IMR-90 (cell line): ENCODE measurements around the gene LIPK. TPM values are rescaled to one million over a fixed set of nuclear protein-coding genes. Genes with fewer than 3 reads are reported as not detected.
A peak's percentile ranks its signal among the peaks of the same experiment; 100 is the strongest.

ENCODE experiments used
- ATAC-seq: fragments of 200-7000 bp; cut with Tn5 transposase; 2 replicates; pipeline ENCODE4 v1.9.1; 2020; ENCODE audit warnings: low read depth, mild to moderate bottlenecking, moderate library complexity
- BruUV-seq: library from RNA; stranded (reverse); fragments of 400-500 nt; replicated peaks from 2 replicates; lab custom pipeline; 2021; lab: Mats Ljungman, UMichigan
- CTCF ChIA-PET: fragments of 300-600 bp; formaldehyde crosslinking; extraction: SDS; loops from one replicate; lab custom pipeline; 2021; ENCODE audit warnings: antibody characterized with exemption; lab: Yijun Ruan, JAX
- POLR2A ChIA-PET: fragments of 300-600 bp; sonication (Branson Sonifier 250); formaldehyde crosslinking; loops from one replicate; lab custom pipeline; 2022; ENCODE audit warnings: antibody characterized with exemption; ENCODE audit not compliant: unreplicated experiment; lab: Charles Lee
- DNase-seq: peaks from one replicate; pipeline ENCODE4 v3.0.0; 2013
- H2AFZ ChIP-seq: replicated peaks from 2 replicates; pipeline ENCODE3; 2013; ENCODE audit warnings: low read length, mild to moderate bottlenecking; ENCODE audit not compliant: poor library complexity
- H2AK5ac ChIP-seq: 2 replicates; pipeline ENCODE4 v1.6.1; 2013; ENCODE audit warnings: low read depth, low read length, inconsistent platforms
- H2AK9ac ChIP-seq: replicated peaks from 2 replicates; pipeline ENCODE3; 2013; ENCODE audit warnings: mild to moderate bottlenecking, low read depth, low read length, moderate library complexity; ENCODE audit not compliant: poor library complexity
- H2BK120ac ChIP-seq: 2 replicates; pipeline ENCODE4 v1.6.1; 2013; ENCODE audit warnings: low read depth, low read length, inconsistent platforms
- H2BK15ac ChIP-seq: 3 replicates; pipeline ENCODE4 v1.6.1; 2013; ENCODE audit warnings: low read depth, low read length, inconsistent platforms
- H2BK20ac ChIP-seq: 2 replicates; pipeline ENCODE4 v1.6.1; 2013; ENCODE audit warnings: low read depth, mild to moderate bottlenecking, inconsistent platforms, low read length, moderate library complexity
- H2BK5ac ChIP-seq: 2 replicates; pipeline ENCODE4 v1.6.1; 2013; ENCODE audit warnings: mild to moderate bottlenecking, low read depth, low read length, inconsistent platforms; ENCODE audit not compliant: poor library complexity, severe bottlenecking
- H3K14ac ChIP-seq: replicated peaks from 2 replicates; pipeline ENCODE4 v1.6.1; 2013; ENCODE audit warnings: low read depth, low read length, inconsistent platforms
- H3K18ac ChIP-seq: 2 replicates; pipeline ENCODE4 v1.6.1; 2013; ENCODE audit warnings: low read depth, low read length, control low read depth
- H3K23ac ChIP-seq: 2 replicates; pipeline ENCODE4 v1.6.1; 2013; ENCODE audit warnings: low read depth, low read length, inconsistent platforms
- H3K27ac ChIP-seq: 2 replicates; pipeline ENCODE4 v1.5.1; 2013; ENCODE audit warnings: mild to moderate bottlenecking, control low read depth, low read length; ENCODE audit not compliant: insufficient read depth
- H3K27me3 ChIP-seq: 2 replicates; pipeline ENCODE4 v1.6.1; 2013; ENCODE audit warnings: low read length; ENCODE audit not compliant: control insufficient read depth, insufficient read depth
- H3K36me3 ChIP-seq: 2 replicates; pipeline ENCODE4 v1.6.1; 2013; ENCODE audit warnings: low read length, mixed read lengths; ENCODE audit not compliant: control insufficient read depth, insufficient read depth
- H3K4ac ChIP-seq: 2 replicates; pipeline ENCODE4 v1.6.1; 2013; ENCODE audit warnings: low read depth, low read length, inconsistent platforms
- H3K4me1 ChIP-seq: 2 replicates; pipeline ENCODE4 v1.6.1; 2013; ENCODE audit warnings: low read length, mixed read lengths; ENCODE audit not compliant: control insufficient read depth, insufficient read depth
- H3K4me2 ChIP-seq: 2 replicates; pipeline ENCODE4 v1.6.1; 2013; ENCODE audit warnings: low read depth, mild to moderate bottlenecking, control low read depth, low read length, moderate library complexity
- H3K4me3 ChIP-seq: 2 replicates; pipeline ENCODE4 v1.5.1; 2013; ENCODE audit warnings: low read depth, mild to moderate bottlenecking, control low read depth, low read length, moderate library complexity; ENCODE audit not compliant: insufficient read depth
- H3K56ac ChIP-seq: 2 replicates; pipeline ENCODE4 v1.6.1; 2013; ENCODE audit warnings: low read length, inconsistent platforms; ENCODE audit not compliant: insufficient read depth; ENCODE audit errors: extremely low read depth
- H3K79me1 ChIP-seq, 2 experiments: 2 replicates each; pipeline ENCODE4 v1.6.1; 2013; ENCODE audit warnings: low read length in 2 of 2, inconsistent platforms in 1 of 2, low read depth in 1 of 2
- H3K9ac ChIP-seq: 2 replicates; pipeline ENCODE4 v1.6.1; 2013; ENCODE audit warnings: low read depth, low read length, control low read depth
- H3K9me1 ChIP-seq: 2 replicates; pipeline ENCODE4 v1.6.1; 2013; ENCODE audit warnings: low read length, inconsistent platforms; ENCODE audit not compliant: insufficient read depth
- H3K9me3 ChIP-seq: 2 replicates; pipeline ENCODE4 v1.6.1; 2013; ENCODE audit warnings: low read length; ENCODE audit not compliant: control insufficient read depth, insufficient read depth
- H4K20me1 ChIP-seq: 2 replicates; pipeline ENCODE4 v1.6.1; 2013; ENCODE audit warnings: low read length, inconsistent platforms; ENCODE audit not compliant: insufficient read depth
- H4K5ac ChIP-seq: 2 replicates; pipeline ENCODE4 v1.6.1; 2013; ENCODE audit warnings: mild to moderate bottlenecking, low read depth, low read length, control low read depth
- H4K8ac ChIP-seq, 2 experiments: 2 replicates each; pipeline ENCODE4 v1.6.1; 2013; ENCODE audit warnings: low read depth in 2 of 2, low read length in 2 of 2, control low read depth in 1 of 2, inconsistent platforms in 1 of 2
- H4K91ac ChIP-seq: 2 replicates; pipeline ENCODE4 v1.6.1; 2013; ENCODE audit warnings: low read depth, low read length, inconsistent platforms; ENCODE audit not compliant: insufficient read depth
- BHLHE40 ChIP-seq: fragments of 150-350 bp; IDR thresholded peaks from 2 replicates; pipeline ENCODE4 v1.6.1; 2016; ENCODE audit warnings: mild to moderate bottlenecking, low read depth, low read length
- CEBPB ChIP-seq: IDR thresholded peaks from 2 replicates; pipeline ENCODE4 v1.6.1; 2012; ENCODE audit warnings: low read depth, low read length, improper control_type of control experiment
- CHD1 ChIP-seq: IDR thresholded peaks from 2 replicates; pipeline ENCODE4 v1.6.1; 2012; ENCODE audit warnings: low read depth, low read length, improper control_type of control experiment
- FOS ChIP-seq: fragments of 150-350 bp; IDR thresholded peaks from 2 replicates; pipeline ENCODE4 v1.6.1; 2016; ENCODE audit warnings: low read depth, low read length
- MAFK ChIP-seq: IDR thresholded peaks from 2 replicates; pipeline ENCODE4 v1.6.1; 2012; ENCODE audit warnings: low read depth, low read length, improper control_type of control experiment
- MAZ ChIP-seq: IDR thresholded peaks from 2 replicates; pipeline ENCODE4 v1.6.1; 2012; ENCODE audit warnings: low read depth, mild to moderate bottlenecking, low read length, improper control_type of control experiment, moderate library complexity, borderline replicate concordance
- MXI1 ChIP-seq: IDR thresholded peaks from 2 replicates; pipeline ENCODE4 v1.6.1; 2012; ENCODE audit warnings: low read depth, mild to moderate bottlenecking, low read length, moderate library complexity, borderline replicate concordance
- NFE2L2 ChIP-seq: fragments of 150-350 bp; IDR thresholded peaks from 2 replicates; pipeline ENCODE4 v1.6.1; 2016; ENCODE audit warnings: low read depth, mild to moderate bottlenecking, low read length
- POLR2A ChIP-seq: IDR thresholded peaks from 2 replicates; pipeline ENCODE4 v1.6.1; 2012; ENCODE audit warnings: mild to moderate bottlenecking, low read depth, low read length
- RAD21 ChIP-seq: IDR thresholded peaks from 2 replicates; pipeline ENCODE4 v1.6.1; 2012; ENCODE audit warnings: low read length, improper control_type of control experiment
- RCOR1 ChIP-seq: IDR thresholded peaks from 2 replicates; pipeline ENCODE4 v1.6.1; 2012; ENCODE audit warnings: mild to moderate bottlenecking, low read length, improper control_type of control experiment; ENCODE audit not compliant: insufficient replicate concordance
- RFX5 ChIP-seq: IDR thresholded peaks from 2 replicates; pipeline ENCODE4 v1.8.0; 2012; ENCODE audit warnings: low read depth, mild to moderate bottlenecking, low read length, moderate library complexity
- SMC3 ChIP-seq: fragments of 150-350 bp; IDR thresholded peaks from 2 replicates; pipeline ENCODE4 v1.6.1; 2016; ENCODE audit warnings: low read depth, mild to moderate bottlenecking, antibody characterized with exemption, low read length, moderate library complexity
- WGBS, 2 experiments: methylation state at CpG; one replicate each; pipeline versions ENCODE4 v1.1.5 to v1.1.7; 2013; ENCODE audit warnings: missing lambda C conversion rate in 2 of 2; ENCODE audit not compliant: insufficient read length in 1 of 2; ENCODE audit errors: extremely low coverage in 2 of 2; 5-methylcytosine and 5-hydroxymethylcytosine counted together
- dilution Hi-C: fragments of 300-500 bp; cut with HindIII; formaldehyde crosslinking; loops from one replicate; pipeline ENCODE4 v1.14.3; 2018; ENCODE audit warnings: low sequenced_read_pairs; ENCODE audit not compliant: unreplicated experiment
- in situ Hi-C: fragments of 300-500 bp; cut with MboI; formaldehyde crosslinking; loops from 3 replicates; pipeline ENCODE4 v1.14.3; 2019; ENCODE audit warnings: low sequenced_read_pairs, inconsistent platforms, mixed read lengths
- intact Hi-C: fragments of 100-400 bp; cut with micrococcal nuclease; formaldehyde crosslinking; loops from 2 replicates; pipeline ENCODE4 v1.10.0; 2022
- polyA plus RNA-seq, 3 experiments: library from polyadenylated mRNA; depleted of rRNA; stranded (reverse); fragments of >200 nt; gene quantifications; 2 replicates each; pipeline ENCODE4 v1.2.3, GENCODE V29; 2012; ENCODE audit warnings: low replicate concordance in 1 of 3
- total RNA-seq: library from RNA; depleted of rRNA; stranded (reverse); fragments of >200 nt; gene quantifications from 2 replicates; pipeline ENCODE4 v1.2.3, GENCODE V29; 2012
- TF ChIP-seq, protein P1 (sequence below): fragments of 150-350 bp; IDR thresholded peaks from 2 replicates; pipeline ENCODE4 v1.6.1; 2016; ENCODE audit warnings: low read depth, mild to moderate bottlenecking, low read length, moderate library complexity, borderline replicate concordance
- TF ChIP-seq, protein P2 (sequence below): conservative IDR thresholded peaks from 2 replicates; pipeline ENCODE4 v1.5.1; 2012; ENCODE audit warnings: mild to moderate bottlenecking, low read depth, low read length, improper control_type of control experiment
- TF ChIP-seq, protein P3 (sequence below): fragments of 150-350 bp; IDR thresholded peaks from 2 replicates; pipeline ENCODE4 v1.6.1; 2017; ENCODE audit warnings: mild to moderate bottlenecking, antibody characterized with exemption, low read length, low read depth

The LIPK gene
- total and polyA plus RNA-seq, 2 of the 4 experiments (the other 2 are of a cell fraction), result not detected

DNA sequence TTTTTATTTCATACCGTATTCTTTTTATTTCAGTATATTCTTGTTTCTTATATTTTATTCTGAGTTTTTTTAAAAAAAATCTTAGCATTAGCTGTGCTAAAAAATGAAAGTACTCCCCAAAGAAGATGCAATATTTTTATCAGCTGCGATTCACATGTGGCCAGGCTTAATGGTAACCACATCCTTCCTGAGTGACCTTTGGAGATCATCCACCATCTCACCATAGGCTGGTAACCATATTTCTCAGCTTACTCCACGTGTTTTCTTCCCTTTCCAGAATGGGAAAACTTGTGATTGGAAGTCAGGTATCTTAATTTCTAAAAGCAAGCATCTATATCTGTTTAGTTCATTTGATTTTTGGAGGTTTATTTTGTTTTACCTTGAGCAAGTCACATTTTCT lies 77.7 kb downstream of the LIPK start:
- CTCF ChIA-PET, result no interaction called here
- no peak overlapping the region for H3K9ac ChIP-seq
- H3K9me1 ChIP-seq, result no peaks in the 10 kb centered on the region
- H2BK15ac ChIP-seq, result no peak overlapping the region
- no peak overlapping the region for H4K8ac ChIP-seq
- in situ Hi-C loops (no loop called here), intact Hi-C loops (loop anchor here (5.0 kb wide), 1 partner anchor 76 kb away; the partner anchor contains the start of gene LIPK), dilution Hi-C loops (no loop called here)
- H4K91ac ChIP-seq, result no peak overlapping the region
- no peak overlapping the region for H2AFZ ChIP-seq
- H2AK9ac ChIP-seq, result no peak overlapping the region
- BruUV-seq, result no TSS peak
- H3K4me2 ChIP-seq, result no peak overlapping the region
- no peaks in the 10 kb centered on the region for H4K20me1 ChIP-seq
- no peak overlapping the region for H3K4ac ChIP-seq
- TF ChIP-seq MAZ, result no peak
- no peak for TF ChIP-seq NFE2L2
- TF ChIP-seq CEBPB, result no peak
- TF ChIP-seq FOS, result no peak
- no peak for TF ChIP-seq BHLHE40
- TF ChIP-seq MXI1, result no peak
- TF ChIP-seq RCOR1, result no peak
- TF ChIP-seq, protein P1, sequence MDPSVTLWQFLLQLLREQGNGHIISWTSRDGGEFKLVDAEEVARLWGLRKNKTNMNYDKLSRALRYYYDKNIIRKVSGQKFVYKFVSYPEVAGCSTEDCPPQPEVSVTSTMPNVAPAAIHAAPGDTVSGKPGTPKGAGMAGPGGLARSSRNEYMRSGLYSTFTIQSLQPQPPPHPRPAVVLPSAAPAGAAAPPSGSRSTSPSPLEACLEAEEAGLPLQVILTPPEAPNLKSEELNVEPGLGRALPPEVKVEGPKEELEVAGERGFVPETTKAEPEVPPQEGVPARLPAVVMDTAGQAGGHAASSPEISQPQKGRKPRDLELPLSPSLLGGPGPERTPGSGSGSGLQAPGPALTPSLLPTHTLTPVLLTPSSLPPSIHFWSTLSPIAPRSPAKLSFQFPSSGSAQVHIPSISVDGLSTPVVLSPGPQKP, result no peak
- TF ChIP-seq POLR2A, result no peak
- TF ChIP-seq RFX5, result no peak
- no peak for TF ChIP-seq SMC3
- TF ChIP-seq, protein P2, sequence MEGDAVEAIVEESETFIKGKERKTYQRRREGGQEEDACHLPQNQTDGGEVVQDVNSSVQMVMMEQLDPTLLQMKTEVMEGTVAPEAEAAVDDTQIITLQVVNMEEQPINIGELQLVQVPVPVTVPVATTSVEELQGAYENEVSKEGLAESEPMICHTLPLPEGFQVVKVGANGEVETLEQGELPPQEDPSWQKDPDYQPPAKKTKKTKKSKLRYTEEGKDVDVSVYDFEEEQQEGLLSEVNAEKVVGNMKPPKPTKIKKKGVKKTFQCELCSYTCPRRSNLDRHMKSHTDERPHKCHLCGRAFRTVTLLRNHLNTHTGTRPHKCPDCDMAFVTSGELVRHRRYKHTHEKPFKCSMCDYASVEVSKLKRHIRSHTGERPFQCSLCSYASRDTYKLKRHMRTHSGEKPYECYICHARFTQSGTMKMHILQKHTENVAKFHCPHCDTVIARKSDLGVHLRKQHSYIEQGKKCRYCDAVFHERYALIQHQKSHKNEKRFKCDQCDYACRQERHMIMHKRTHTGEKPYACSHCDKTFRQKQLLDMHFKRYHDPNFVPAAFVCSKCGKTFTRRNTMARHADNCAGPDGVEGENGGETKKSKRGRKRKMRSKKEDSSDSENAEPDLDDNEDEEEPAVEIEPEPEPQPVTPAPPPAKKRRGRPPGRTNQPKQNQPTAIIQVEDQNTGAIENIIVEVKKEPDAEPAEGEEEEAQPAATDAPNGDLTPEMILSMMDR, result no peak
- no peak for TF ChIP-seq CHD1
- TF ChIP-seq MAFK, result no peak
- TF ChIP-seq, protein P3, sequence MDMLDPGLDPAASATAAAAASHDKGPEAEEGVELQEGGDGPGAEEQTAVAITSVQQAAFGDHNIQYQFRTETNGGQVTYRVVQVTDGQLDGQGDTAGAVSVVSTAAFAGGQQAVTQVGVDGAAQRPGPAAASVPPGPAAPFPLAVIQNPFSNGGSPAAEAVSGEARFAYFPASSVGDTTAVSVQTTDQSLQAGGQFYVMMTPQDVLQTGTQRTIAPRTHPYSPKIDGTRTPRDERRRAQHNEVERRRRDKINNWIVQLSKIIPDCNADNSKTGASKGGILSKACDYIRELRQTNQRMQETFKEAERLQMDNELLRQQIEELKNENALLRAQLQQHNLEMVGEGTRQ, result no peak
- TF ChIP-seq RAD21, result no peak
- peak; percentile 41 for DNase-seq
- H2AK5ac ChIP-seq, result no peak overlapping the region
- no CpG with 5 or more reads among the region's 3 CpGs for WGBS, 2 experiments
- no peak overlapping the region for H2BK5ac ChIP-seq
- H3K27me3 ChIP-seq, result peaks cover 1% of the 10 kb centered on the region; the same call in 1 of the 2 replicates
- POLR2A ChIA-PET, result no interaction called here
- H4K5ac ChIP-seq, result no peak overlapping the region
- no peak overlapping the region for H2BK20ac ChIP-seq
- no peaks in the 10 kb centered on the region for H3K4me1 ChIP-seq
- H3K23ac ChIP-seq, result no peak overlapping the region
- no peak for ATAC-seq
- no peaks in the 10 kb centered on the region for H3K79me1 ChIP-seq
- no peak overlapping the region for H3K4me3 ChIP-seq
- H3K27ac ChIP-seq, result no peak overlapping the region
- no peak overlapping the region for H2BK120ac ChIP-seq
- H3K56ac ChIP-seq, result no peak overlapping the region
- no peak overlapping the region for H3K14ac ChIP-seq
- no peak overlapping the region for H3K18ac ChIP-seq
- no peaks in the 10 kb centered on the region for H3K9me3 ChIP-seq
- no peaks in the 10 kb centered on the region for H3K36me3 ChIP-seq
